GM19438 (cell line): ENCODE results near the gene PDSS2.
"Not testable (repeated sequence)": the region's sequence is repeated elsewhere in the genome, so short reads cannot be mapped to it uniquely, and the experiment has no call there.

Source experiments
- ATAC-seq: cut with Tn5 transposase; IDR thresholded peaks from one replicate; pipeline ENCODE4 v1.9.1; 2021; ENCODE audit warnings: low read depth; ENCODE audit not compliant: unreplicated experiment

Gene PDSS2

DNA sequence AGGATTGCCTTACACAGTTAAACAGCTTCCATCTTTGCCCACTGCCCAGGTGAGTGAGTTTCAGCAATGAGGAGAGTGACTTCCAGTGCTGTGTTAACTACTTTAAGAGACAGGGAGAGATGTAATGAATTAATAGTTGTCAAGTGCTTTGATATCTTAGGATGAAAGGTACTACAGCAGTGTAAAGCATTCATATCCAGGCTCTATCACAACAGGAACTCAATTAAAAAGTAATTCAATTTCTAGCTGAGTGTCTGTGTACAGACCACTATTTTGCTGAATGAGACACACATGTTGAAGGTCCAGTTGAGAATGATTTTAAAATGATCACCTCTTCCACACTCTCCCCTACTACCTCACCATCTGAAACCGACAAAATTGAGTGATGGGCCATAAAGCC lies 273.3 kb downstream of the PDSS2 start:
- no peak for ATAC-seq

DNA sequence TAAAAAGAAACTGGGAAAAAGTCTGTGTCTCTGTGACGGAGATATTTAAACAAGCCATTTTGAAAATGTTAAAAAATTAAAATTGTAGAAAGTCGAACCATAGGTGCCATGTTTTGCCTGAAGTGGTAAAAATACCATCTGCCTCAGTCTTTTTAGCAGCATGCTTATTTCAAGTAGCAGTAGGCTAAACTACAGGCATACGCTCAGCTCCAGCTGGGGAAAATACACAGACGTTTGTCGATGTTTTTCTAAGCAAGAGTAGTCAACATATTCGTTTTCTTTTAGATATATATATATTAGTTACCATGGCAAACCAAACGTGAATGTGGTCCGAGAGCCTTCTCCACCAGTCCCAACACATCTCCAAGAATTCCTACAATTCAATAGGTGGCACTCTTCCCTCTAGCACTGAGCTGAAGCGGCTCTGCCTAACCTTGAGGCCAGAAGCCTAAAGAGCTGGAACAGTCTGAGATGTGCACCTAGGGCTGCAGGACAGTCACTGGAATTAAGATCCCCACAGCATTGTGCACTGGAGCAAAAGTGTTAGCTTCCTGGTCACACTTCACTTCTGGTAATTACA lies 273.9 kb downstream of the PDSS2 start:
- ATAC-seq, result no peak

DNA sequence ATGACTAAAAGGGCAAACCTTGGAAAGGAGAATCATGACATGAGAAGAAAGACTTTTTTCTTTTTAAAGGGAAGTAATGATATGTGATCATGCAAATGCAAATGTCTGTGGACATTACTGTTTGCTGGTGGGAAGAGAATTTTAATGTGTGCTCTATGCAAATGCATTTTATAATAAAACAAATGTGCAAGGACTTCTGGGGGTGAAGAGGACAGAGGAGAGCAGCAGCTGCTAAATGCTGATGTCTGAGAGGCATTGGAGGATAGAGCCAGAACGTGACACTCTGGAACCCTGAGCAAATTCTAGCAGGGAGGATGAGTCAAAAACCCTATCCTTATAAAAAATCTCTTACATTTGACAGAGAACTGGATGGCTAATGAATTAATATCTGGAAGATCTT lies 274.9 kb downstream of the PDSS2 start:
- ATAC-seq, result no peak

DNA sequence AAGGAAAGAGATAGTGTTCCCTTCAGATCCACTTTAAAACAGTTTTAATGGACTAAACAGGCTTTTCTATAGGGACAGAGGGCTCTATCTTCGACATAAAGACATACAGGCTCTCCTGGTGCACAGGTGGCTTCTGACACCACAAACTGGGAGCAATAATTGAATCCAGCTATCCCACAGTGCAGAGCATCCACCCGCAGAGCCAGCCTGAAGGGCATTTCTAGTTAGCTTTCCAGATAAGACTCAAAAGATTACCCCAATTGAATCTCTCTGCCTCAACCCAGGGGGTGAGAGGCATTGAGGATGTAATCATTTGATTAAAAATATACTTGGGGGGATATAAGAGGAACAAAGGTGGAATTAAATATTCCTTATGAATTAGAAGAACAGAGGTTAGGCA lies 279.3 kb downstream of the PDSS2 start:
- no peak for ATAC-seq

DNA sequence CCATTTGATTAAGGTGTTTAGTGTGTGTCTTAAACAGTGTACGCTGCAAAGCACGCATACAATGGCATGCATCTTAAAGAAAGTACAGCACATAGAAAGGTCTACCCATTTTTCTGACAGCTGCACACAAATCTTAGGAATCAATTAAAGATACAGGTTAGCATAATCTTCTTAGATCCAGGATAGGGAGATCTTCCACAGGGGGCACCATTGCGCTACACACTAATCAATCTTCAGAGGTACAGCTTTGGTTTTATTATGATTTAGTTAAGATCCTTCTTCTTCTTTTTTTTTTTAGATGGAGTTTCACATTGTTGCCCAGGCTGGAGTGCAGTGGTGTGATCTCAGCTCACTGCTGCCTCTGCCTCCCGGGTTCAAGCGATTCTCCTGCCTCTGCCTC lies 280.4 kb downstream of the PDSS2 start:
- ATAC-seq, result no peak

DNA sequence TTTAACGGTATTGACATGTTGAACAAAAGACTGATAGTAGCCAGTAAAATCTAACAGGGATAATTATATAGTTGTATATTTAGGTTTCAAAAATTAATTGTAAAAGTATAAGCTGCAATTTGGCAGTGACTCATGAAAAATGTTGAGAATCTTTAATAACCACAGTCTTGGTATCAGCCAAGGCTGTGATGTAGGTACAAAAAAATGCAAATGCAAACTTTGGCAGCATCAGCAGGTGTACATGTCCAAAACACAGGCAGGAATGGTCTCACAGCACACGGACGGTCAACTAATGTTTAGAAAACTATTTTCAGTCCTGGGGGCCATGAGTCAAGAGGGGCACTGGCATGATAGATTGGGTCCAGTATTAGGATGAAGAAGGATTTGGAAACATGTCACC lies 285.6 kb downstream of the PDSS2 start:
- no peak for ATAC-seq

DNA sequence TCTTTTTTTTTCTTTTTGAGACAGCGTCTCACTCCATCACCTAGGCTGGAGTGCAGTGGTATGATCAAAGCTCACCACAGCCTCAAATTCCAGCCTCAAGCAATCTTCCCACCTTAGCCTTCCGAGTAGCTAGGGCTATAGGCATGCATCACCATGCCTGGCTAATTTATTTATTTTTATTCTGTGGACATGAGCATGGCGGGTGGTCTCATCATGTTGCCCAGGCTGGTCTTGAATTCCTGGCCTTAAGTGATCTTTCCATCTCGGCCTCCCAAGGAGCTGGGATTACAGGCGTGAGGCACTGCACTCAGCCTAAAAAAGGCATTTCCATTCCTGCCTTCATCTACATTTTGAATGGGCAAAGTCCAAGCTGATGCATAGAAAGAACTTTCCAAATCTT lies 287.9 kb downstream of the PDSS2 start:
- ATAC-seq, result no peak

DNA sequence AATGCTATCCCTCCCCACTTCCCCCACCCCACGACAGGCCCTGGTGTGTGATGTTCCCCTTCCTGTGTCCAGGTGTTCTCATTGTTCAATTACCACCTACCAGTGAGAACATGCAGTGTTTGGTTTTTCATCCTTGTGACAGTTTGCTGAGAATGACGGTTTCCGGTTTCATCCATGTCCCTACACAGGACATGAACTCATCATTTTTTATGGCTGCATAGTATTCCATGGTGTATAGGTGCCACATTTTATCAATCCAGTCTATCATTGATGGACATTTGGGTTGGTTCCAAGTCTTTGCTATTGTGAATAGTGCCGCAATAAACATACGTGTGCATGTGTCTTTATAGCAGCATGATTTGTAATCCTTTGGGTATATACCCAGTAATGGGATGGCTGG lies 295.1 kb downstream of the PDSS2 start:
- ATAC-seq, result not testable (repeated sequence)

DNA sequence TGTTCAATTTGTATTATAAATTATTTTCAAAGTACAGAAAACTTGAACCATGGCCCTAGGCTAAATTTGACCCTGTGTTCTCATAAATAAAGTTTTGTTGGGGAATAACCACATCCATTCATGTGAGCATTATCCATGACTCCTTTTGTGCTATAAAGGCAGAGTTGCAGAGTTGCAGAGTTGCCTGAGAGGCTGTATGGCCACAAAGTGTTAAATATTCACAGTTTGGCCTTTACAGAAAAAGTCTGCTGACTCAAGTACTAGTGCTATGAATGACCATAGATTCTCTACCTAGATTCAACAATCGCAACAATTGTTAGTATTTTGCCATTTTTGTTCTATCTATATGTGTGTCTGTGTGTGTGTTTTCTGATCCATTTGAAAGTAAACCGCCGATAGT lies 297.8 kb downstream of the PDSS2 start:
- no peak for ATAC-seq

DNA sequence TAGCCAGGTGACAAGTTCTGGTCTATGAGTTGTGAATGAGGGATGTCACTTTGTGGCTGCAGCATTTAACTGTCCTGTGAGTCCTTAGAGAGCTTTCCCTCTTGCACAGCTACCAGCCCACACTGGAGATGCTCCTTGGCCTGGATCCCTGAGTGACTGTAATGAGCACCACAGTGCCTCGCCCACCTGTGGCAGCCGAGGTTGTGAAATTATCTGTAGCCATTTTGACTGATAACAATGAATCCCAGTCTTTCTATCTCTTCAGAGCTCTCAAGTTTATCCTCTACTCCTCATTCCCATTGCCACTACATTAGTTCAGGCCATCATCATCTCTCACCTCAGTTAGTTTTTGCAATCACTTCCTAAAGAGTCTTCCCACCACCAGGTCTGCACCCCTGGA lies 302.7 kb downstream of the PDSS2 start:
- no peak for ATAC-seq

DNA sequence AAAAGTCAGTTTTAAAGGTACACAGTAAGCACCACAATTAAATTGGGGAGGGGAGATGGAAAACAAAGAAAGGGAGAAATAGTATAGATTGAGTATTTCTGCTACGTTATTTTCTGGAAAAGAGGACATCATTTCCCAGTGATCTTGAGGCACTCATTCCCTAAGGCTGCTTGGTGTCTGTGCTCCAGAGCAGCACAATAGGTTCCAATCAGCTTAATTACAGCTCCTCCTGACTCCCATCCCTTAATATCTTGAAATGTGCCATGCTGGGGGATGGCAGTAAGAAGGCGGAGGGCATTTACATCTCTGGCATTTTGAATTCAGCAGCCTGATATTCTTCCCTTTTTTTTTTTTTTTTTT lies 304.6 kb downstream of the PDSS2 start:
- no peak for ATAC-seq

DNA sequence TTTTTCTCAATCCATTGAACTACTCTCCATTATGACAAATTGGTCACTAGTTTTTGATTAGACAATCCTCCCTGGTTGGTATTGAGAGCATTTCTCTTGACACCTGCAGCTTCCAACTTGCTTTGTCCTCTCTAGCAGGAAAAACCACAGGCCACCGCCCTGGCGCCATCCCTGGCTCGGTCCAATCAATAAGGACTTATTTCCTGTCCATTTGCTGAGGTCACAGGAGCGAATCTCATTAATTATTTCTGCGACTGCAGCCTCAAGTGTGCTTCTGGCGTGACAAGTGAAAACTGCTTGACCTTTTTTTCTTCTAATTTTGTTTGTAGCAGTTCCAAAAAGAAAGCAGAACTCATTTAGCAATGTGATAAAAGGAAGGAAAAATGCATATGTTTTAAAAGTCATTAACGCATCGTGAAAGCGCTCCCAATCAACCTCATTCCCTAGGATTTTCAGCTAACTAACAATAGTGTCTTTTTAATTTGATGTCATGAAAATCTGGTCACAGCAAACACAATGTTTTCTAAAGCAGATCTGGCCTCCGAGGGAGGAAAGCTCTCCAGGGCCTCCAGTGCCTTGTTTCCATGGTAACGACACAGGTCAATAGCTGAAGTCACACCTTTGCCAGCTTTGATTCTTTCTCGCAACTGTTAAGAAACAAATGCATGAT lies 305.1 kb downstream of the PDSS2 start:
- no peak for ATAC-seq

DNA sequence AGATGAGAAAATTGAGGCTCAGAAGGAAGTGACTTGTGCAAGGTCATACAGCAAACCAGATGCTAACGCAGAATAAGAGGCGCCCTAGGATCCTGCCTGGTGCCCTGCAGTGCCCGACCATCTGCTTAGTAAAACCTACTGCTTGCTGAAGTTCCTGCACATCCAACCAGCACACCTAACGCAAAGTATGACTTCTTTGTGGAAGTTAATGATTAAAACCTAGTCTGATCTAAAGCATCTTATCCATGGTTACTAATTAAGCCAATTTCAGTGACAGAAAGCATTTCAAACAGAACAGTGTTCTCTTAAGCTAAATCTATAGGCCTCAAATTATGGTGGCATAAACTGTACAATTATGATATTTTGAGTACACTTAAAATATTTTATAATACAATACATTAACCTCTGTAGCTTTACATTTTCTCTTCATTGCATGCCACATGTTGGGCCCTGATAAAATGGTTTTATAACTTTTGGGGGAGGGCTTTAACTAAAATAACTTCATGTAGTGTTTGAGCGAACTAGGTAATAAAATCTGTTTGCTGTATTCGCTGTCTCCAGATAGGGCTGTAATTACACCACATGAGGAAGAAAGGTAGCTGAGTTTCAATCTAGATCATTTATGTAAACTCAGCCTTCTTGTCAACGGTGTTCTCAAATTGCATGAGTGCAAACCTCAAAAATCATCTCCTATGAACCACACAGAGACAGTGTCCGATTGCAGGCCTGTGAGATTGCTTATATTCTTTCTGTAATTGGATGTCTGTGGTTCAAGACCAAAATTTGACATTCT lies 306.5 kb downstream of the PDSS2 start:
- no peak for ATAC-seq

DNA sequence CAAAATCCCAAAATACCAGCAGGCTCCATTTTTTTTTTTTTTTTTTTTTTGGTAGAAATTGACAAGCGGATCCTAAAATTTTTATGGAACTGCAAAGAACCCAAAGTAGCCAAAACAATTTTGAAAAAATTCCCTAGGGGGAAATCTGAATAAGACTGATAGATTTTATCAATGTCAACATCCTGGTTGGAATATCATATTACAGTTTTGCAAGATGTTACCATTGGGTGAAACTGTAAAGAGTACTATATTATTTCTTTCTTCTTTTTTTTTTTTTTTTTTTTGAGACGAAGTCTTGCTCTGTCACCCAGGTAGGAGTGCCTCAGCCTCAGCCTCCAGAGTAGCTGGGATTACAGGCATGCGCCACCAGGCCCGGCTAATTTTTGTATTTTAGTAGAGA lies 314.7 kb downstream of the PDSS2 start:
- ATAC-seq, result no peak

DNA sequence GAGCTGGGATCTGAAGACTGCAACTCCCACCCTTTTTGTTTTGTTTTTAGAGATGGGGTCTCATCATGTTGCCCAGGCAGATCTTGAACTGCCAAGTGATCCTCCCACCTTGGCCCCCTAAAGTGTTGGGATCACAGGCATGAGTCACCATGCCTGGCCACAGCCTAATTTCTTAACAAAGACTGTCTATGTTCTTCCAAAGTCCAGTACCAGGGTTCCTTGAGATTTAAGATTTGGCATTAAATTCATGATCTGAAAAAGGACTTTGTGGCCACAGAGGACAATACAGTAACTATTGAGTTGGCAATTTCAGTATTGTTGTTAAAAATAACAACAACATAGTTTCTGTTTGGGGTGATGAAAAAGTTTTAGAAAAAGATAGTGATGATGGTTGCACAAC lies 315.4 kb downstream of the PDSS2 start:
- ATAC-seq, result no peak

DNA sequence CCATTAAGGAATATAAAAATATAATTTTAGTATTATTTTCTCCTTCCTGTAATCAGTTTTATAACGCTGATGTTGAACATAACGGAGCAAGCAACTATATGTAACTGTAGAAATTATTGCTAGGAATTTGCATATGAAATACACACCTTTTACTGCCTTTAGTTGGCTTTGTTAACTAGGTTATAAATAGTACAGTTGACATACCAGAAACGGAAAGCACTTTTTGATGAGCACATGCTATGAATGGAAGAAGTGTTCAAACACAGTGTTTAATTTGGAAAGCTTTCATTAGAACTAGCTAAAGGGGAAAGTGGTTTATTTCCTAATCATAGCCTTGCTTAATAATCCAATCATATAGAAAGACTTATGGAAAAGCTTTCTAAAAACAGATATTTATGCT lies 318.8 kb downstream of the PDSS2 start:
- no peak for ATAC-seq

DNA sequence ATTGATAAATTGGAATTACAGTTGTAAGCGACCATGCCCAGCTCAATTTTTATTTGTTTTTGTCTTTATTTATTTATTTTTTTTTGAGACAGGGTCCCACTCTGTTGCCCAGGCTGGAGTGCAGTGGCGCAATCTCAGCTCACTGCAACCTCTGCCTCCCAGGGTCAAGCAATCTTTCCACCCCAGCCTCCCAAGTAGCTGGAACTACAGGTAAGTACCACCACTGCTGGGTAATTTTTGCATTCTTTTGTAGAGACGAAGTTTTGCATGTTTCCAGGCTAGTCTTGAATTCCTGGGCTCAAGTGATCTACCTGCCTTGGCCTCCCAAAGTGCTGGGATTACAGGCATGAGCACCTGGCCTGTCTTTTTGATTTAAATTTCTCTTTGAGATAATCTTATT lies 323.0 kb downstream of the PDSS2 start:
- ATAC-seq, result not testable (repeated sequence)

DNA sequence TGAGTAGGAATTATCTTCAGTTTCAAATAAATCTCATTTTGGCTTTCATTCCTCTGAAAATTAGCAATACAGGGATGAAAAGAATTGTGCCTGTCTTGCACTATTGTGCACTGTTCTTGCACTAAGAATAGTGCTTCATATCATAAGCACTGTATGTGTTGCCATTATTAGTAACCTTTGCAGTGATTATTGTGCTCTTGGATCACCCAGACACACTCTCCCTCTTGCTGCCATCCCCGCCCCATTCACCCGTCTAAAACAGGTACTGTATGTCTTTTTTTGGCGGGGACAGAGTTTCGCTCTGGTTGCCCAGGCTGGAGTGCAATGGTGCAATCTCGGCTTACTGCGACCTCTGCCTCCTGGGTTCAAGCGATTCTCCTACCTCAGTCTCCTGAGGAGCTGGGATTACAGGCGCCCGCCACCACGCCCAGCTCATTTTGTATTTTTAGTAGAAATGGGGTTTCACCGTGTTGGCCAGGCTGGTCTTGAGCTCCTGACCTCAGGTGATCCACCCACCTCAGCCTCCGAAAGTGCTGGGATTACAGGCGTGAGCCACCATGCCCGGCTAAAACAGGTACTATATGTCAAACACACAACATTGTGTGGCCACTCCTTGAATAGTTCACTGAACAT lies 324.2 kb downstream of the PDSS2 start:
- not testable (repeated sequence) for ATAC-seq

DNA sequence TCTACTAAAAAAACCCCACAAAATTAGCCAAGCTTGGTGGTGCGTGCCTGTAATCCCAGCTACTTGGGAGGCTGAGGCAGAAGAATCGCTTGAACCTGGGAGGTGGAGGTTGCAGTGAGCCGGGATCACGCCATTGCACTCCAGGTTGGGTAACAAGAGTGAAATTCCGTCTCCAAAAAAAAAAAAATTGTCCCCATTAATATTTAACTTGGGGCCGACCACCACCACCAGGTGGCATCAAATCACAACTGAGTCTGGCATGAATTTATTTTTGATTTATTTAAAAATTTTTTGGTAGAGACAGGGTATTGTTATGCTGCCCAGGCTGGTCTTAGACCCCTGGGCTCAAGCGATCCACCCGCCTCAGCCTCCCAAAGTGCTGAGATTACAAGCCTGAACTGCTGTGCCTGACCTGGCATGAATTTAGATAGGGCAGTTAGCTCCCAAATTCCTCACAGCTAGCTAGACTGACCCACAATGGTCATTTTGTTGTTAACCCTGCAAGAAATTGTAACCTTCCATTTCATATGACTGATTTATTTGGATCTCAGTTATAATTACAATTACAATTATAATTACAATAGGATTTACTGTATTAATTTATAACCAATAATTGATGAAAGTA lies 326.9 kb downstream of the PDSS2 start:
- ATAC-seq, result no peak

DNA sequence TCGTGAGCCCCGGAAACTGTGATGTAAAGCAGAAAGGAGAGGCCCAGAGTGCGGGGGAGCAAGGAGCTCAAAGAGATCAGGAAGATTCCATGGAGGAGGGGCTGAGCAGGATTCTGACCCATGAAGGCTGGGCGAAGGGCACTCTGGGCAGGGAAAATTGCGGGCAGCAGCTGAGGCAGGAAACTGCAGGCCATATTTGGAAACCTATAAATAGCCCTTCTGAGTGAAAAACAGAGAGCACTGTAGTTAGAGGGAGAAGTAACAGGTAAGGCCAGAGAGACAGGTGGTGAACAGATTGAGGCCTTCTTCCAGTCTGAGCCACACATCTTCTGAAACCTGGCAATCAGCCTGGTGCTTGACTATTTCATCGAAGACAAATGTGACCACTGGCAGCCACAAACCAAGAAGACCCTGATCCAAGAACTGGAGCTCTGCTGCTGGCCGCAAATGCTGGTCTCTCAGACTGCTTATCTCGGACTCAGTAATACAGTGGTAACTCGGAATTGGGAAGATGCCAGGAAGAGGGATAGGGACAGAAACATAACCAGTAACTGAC lies 329.9 kb downstream of the PDSS2 start:
- ATAC-seq, result no peak

DNA sequence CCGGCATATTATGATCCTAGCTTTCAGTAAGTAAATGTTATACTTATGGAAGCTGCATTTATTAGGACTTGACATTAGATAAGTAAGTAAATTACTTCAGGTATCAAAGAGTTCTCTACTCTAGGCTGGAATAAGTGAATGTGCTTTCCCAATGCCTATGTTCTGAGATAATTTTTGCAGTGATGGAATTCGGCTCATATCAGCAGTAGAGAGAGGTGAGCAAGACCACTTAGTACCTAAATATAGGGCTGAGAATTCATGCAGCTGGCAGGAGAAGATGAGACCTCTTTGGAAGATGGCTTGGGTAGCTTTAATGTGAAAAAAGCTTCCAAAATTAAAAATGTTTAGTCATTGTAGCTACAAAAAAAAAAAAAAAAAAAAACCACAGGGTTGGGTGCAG lies 330.8 kb downstream of the PDSS2 start:
- no peak for ATAC-seq
